ENCODE measurements around the gene SAMD4B.

DNA sequence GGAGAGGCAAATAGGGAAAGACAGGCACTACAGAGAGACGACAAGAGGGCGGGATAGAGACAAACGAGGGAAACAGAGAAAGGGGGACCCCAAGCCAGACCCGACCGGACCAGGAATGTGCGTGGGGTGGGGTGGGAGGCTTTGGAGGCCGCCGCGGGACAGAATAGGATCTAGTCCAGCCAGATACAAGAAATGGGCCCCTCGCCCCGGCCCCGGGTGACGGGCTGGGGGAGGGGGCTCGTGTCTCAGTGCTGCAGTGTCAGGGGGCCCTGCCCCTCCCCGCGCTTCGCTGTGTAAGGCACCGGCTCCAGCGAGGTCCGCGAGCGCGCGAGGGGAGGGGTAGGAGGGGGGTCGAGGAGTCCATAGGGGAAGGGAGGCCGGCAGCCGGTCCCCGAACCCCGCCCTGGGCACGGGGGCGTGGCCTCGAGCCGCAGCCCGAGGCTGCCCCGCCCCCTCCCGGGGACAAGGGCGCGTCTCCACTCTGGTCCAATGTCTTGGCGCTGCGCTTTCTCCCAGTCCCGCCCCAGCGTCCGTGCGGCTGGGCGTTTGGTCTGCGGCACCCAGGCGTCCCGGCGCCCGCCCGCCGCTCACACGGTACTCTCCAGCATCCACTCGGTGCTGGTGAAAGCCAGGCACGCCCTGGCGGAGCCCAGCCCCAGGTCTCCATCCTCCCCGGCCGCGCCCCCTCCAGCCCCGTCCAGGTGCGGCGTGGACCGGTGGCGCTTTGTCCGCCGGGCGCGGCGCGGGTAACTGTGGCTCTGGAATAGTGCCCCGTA, 35.0 kb upstream of the SAMD4B start:
- TF ChIP-seq, protein P1, sequence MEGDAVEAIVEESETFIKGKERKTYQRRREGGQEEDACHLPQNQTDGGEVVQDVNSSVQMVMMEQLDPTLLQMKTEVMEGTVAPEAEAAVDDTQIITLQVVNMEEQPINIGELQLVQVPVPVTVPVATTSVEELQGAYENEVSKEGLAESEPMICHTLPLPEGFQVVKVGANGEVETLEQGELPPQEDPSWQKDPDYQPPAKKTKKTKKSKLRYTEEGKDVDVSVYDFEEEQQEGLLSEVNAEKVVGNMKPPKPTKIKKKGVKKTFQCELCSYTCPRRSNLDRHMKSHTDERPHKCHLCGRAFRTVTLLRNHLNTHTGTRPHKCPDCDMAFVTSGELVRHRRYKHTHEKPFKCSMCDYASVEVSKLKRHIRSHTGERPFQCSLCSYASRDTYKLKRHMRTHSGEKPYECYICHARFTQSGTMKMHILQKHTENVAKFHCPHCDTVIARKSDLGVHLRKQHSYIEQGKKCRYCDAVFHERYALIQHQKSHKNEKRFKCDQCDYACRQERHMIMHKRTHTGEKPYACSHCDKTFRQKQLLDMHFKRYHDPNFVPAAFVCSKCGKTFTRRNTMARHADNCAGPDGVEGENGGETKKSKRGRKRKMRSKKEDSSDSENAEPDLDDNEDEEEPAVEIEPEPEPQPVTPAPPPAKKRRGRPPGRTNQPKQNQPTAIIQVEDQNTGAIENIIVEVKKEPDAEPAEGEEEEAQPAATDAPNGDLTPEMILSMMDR (conservative IDR thresholded peaks at IDR 0.05 in 1 of 2, IDR thresholded peaks at IDR 0.05 in 1 of 2; ENCODE audit: low read depth in 1 of 2, low read length in 2 of 2): no peak
- TF ChIP-seq EZH2 (IDR thresholded peaks at IDR 0.05; ENCODE audit: low read length, missing control alignments): peak; percentile 89

Measured in fibroblast of lung (primary cell).